H9 (cell line): ENCODE measurements around the gene ZWILCH. TPM values are rescaled to one million over a fixed set of nuclear protein-coding genes. Genes with fewer than 3 reads are reported as not detected.

Source experiments
- DNase-seq: peaks from one replicate; pipeline ENCODE4 v3.0.0-alpha.2; 2017
- H2AFZ ChIP-seq: one replicate; pipeline ENCODE4 v1.6.1; 2013; ENCODE audit warnings: mild to moderate bottlenecking, low read length, control low read depth, moderate library complexity
- H2AK5ac ChIP-seq: 2 replicates; pipeline ENCODE4 v1.6.1; 2013; ENCODE audit warnings: low read length, control low read depth, mixed read lengths; ENCODE audit not compliant: insufficient read length
- H2BK120ac ChIP-seq: one replicate; pipeline ENCODE4 v1.6.1; 2013; ENCODE audit warnings: low read depth, mild to moderate bottlenecking, low read length, control low read depth, inconsistent platforms; ENCODE audit not compliant: poor library complexity, severe bottlenecking
- H2BK12ac ChIP-seq: 2 replicates; pipeline ENCODE4 v1.6.1; 2013; ENCODE audit warnings: low read length, control low read depth, mixed read lengths, low read depth; ENCODE audit not compliant: insufficient read length
- H2BK15ac ChIP-seq: 2 replicates; pipeline ENCODE4 v1.6.1; 2013; ENCODE audit warnings: low read depth, low read length, control low read depth
- H2BK20ac ChIP-seq: one replicate; pipeline ENCODE4 v1.6.1; 2013; ENCODE audit warnings: low read depth, mild to moderate bottlenecking, low read length, control low read depth, inconsistent platforms; ENCODE audit not compliant: poor library complexity, severe bottlenecking
- H2BK5ac ChIP-seq: 2 replicates; pipeline ENCODE4 v1.6.1; 2013; ENCODE audit warnings: low read length, control low read depth, mixed read lengths; ENCODE audit not compliant: insufficient read length
- H3K14ac ChIP-seq: 2 replicates; pipeline ENCODE4 v1.6.1; 2013; ENCODE audit warnings: low read length, control low read depth; ENCODE audit not compliant: insufficient read depth
- H3K18ac ChIP-seq: 2 replicates; pipeline ENCODE4 v1.6.1; 2013; ENCODE audit warnings: low read depth, mild to moderate bottlenecking, mixed read lengths, low read length, control low read depth; ENCODE audit not compliant: insufficient read length
- H3K23ac ChIP-seq: 2 replicates; pipeline ENCODE4 v1.6.1; 2013; ENCODE audit warnings: low read length, control low read depth, mixed read lengths, low read depth; ENCODE audit not compliant: insufficient read length
- H3K23me2 ChIP-seq: 2 replicates; pipeline ENCODE4 v1.6.1; 2013; ENCODE audit warnings: low read depth, mild to moderate bottlenecking, mixed read lengths, low read length, control low read depth; ENCODE audit not compliant: insufficient read length, poor library complexity, severe bottlenecking
- H3K27ac ChIP-seq: 2 replicates; pipeline ENCODE4 v1.5.1; 2013; ENCODE audit warnings: low read length, control low read depth, mixed read lengths, low read depth; ENCODE audit not compliant: insufficient read length
- H3K27me3 ChIP-seq: 2 replicates; pipeline ENCODE4 v1.6.1; 2013; ENCODE audit warnings: low read length, control low read depth, inconsistent platforms; ENCODE audit not compliant: insufficient read depth
- H3K4ac ChIP-seq: 2 replicates; pipeline ENCODE4 v1.6.1; 2013; ENCODE audit warnings: low read depth, mild to moderate bottlenecking, control low read depth, inconsistent platforms, low read length, moderate library complexity
- H3K4me1 ChIP-seq: 2 replicates; pipeline ENCODE4 v1.6.1; 2013; ENCODE audit warnings: low read length, control low read depth, inconsistent platforms; ENCODE audit not compliant: insufficient read depth
- H3K4me2 ChIP-seq: 2 replicates; pipeline ENCODE4 v1.6.1; 2013; ENCODE audit warnings: low read length, control low read depth, mixed read lengths; ENCODE audit not compliant: insufficient read length, insufficient read depth
- H3K56ac ChIP-seq: 2 replicates; pipeline ENCODE4 v1.6.1; 2013; ENCODE audit warnings: low read depth, mild to moderate bottlenecking, mixed read lengths, low read length, control low read depth; ENCODE audit not compliant: insufficient read length
- H3K79me1 ChIP-seq: 2 replicates; pipeline ENCODE4 v1.6.1; 2013; ENCODE audit warnings: low read depth, mild to moderate bottlenecking, moderate library complexity, low read length, control low read depth, inconsistent platforms; ENCODE audit not compliant: insufficient read depth, poor library complexity, severe bottlenecking
- H3K79me2 ChIP-seq: 2 replicates; pipeline ENCODE4 v1.6.1; 2013; ENCODE audit warnings: low read length, control low read depth, inconsistent platforms; ENCODE audit not compliant: insufficient read depth
- H3K9ac ChIP-seq: 2 replicates; pipeline ENCODE4 v1.6.1; 2013; ENCODE audit warnings: low read length, control low read depth, mixed read lengths; ENCODE audit not compliant: insufficient read length; ENCODE audit errors: extremely low read depth
- H3K9me3 ChIP-seq: one replicate; pipeline ENCODE4 v1.6.1; 2013; ENCODE audit warnings: low read depth, low read length, inconsistent platforms; ENCODE audit not compliant: control insufficient read depth
- H3T11ph ChIP-seq: one replicate; pipeline ENCODE4 v1.6.1; 2013; ENCODE audit warnings: mild to moderate bottlenecking, low read length, control low read depth, inconsistent platforms
- H4K20me1 ChIP-seq: one replicate; pipeline ENCODE4 v1.6.1; 2013; ENCODE audit not compliant: control insufficient read depth, insufficient read length, insufficient read depth
- H4K5ac ChIP-seq: 2 replicates; pipeline ENCODE4 v1.6.1; 2013; ENCODE audit warnings: low read depth, mild to moderate bottlenecking, mixed read lengths, low read length, control low read depth; ENCODE audit not compliant: insufficient read length
- H4K8ac ChIP-seq: replicated peaks from 2 replicates; pipeline ENCODE4 v1.6.1; 2013; ENCODE audit warnings: low read length, control low read depth, mixed read lengths, low read depth; ENCODE audit not compliant: insufficient read length
- H4K91ac ChIP-seq: 2 replicates; pipeline ENCODE4 v1.6.1; 2013; ENCODE audit warnings: low read depth, mild to moderate bottlenecking, moderate library complexity, mixed read lengths, low read length, control low read depth; ENCODE audit not compliant: insufficient read length
- H3K27ac Mint-ChIP-seq, 3 experiments: 2 replicates in 2 of 3; 3 replicates in 1 of 3; pipeline ENCODE4 v1.8.0; 2020 to 2021; ENCODE audit warnings: mixed read lengths in 3 of 3, mild to moderate bottlenecking in 1 of 3, moderate library complexity in 1 of 3
- H3K27me3 Mint-ChIP-seq: 2 replicates; pipeline ENCODE4 v1.8.0; 2021; ENCODE audit warnings: low read depth, mild to moderate bottlenecking, moderate library complexity, mixed read lengths
- H3K36me3 Mint-ChIP-seq, 3 experiments: 2 replicates in 2 of 3; 3 replicates in 1 of 3; pipeline ENCODE4 v1.8.0; 2020 to 2021; ENCODE audit warnings: low read depth in 3 of 3, mixed read lengths in 3 of 3; ENCODE audit not compliant: insufficient read depth in 1 of 3
- H3K4me1 Mint-ChIP-seq, 2 experiments: 2 replicates each; pipeline ENCODE4 v1.8.0; 2020; ENCODE audit warnings: mixed read lengths in 2 of 2
- H3K4me3 Mint-ChIP-seq, 2 experiments: 2 replicates in 1 of 2; 3 replicates in 1 of 2; pipeline ENCODE4 v1.8.0; 2020 to 2021; ENCODE audit warnings: mild to moderate bottlenecking in 2 of 2, mixed read lengths in 2 of 2, moderate library complexity in 1 of 2
- H3K9me3 Mint-ChIP-seq, 2 experiments: 2 replicates in 1 of 2; 3 replicates in 1 of 2; pipeline ENCODE4 v1.8.0; 2020; ENCODE audit warnings: mild to moderate bottlenecking in 2 of 2, mixed read lengths in 2 of 2, moderate library complexity in 1 of 2
- WGBS: extraction: QIAGEN DNeasy Blood & Tissue Kit; methylation state at CpG from one replicate; pipeline ENCODE4 v1.1.7; 2013; ENCODE audit warnings: missing lambda C conversion rate, low lambda C conversion rate, mixed read lengths; ENCODE audit not compliant: insufficient read length; ENCODE audit errors: extremely low coverage; 5-methylcytosine and 5-hydroxymethylcytosine counted together
- total RNA-seq: library from RNA; stranded (reverse); gene quantifications from 2 replicates; pipeline ENCODE4 v1.2.1, GENCODE V29; 2021
- TF ChIP-seq, protein P1 (sequence below): fragments of 200-600 bp; sonication (generic); conservative IDR thresholded peaks from 3 replicates; pipeline ENCODE4 v1.8.0; 2021; ENCODE audit warnings: antibody characterized with exemption, mild to moderate bottlenecking

The ZWILCH gene
- total RNA-seq, 1 experiment from 2014 or later, result 47.2 TPM

DNA sequence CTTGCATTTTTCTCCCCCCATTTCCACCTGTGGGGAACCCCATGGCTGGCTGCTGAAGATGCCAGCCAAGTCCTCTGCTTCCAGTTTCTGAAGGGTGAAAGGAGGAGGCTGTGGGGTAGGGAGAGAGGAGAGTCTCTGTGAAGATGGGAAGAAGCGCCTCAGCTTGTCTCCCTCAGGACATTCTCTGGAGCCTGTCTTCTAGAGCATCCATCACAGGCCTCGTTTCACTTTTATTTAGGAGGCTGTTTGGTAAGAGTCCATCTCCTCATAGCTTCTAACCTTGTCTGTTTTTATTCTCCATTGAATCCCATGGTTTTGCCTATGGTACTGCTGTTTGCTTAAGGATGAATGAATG is 69.4 kb downstream of the ZWILCH start:
- no peaks in the 10 kb centered on the region for H3K79me2 ChIP-seq
- Mint-ChIP-seq H3K9me3 (no peaks in the 10 kb centered on the region), H3K27me3 (no peaks in the 10 kb centered on the region; the same call in 1 of the 2 replicates), H3K36me3 (no peaks in the 10 kb centered on the region; a peak in 1 of 7 replicates), H3K4me3 (no peak overlapping the region), H3K4me1 (no peaks in the 10 kb centered on the region), H3K27ac (peak overlapping the region in 1 of 3 experiments; percentile 44; a peak in 1 of 7 replicates)
- no peak overlapping the region for H3K27ac ChIP-seq
- H4K91ac ChIP-seq, result no peak overlapping the region
- H2AFZ ChIP-seq, result no peak overlapping the region
- H4K5ac ChIP-seq, result no peak overlapping the region
- no peak overlapping the region for H3K9ac ChIP-seq
- H3K4ac ChIP-seq, result no peak overlapping the region
- no peaks in the 10 kb centered on the region for H3K4me1 ChIP-seq
- H3T11ph ChIP-seq, result no peak overlapping the region
- H4K20me1 ChIP-seq, result no peaks in the 10 kb centered on the region
- H2BK5ac ChIP-seq, result no peak overlapping the region
- no peak overlapping the region for H2BK12ac ChIP-seq
- no peak overlapping the region for H3K4me2 ChIP-seq
- H4K8ac ChIP-seq, result no peak overlapping the region
- no peak overlapping the region for H2AK5ac ChIP-seq
- TF ChIP-seq, protein P1, sequence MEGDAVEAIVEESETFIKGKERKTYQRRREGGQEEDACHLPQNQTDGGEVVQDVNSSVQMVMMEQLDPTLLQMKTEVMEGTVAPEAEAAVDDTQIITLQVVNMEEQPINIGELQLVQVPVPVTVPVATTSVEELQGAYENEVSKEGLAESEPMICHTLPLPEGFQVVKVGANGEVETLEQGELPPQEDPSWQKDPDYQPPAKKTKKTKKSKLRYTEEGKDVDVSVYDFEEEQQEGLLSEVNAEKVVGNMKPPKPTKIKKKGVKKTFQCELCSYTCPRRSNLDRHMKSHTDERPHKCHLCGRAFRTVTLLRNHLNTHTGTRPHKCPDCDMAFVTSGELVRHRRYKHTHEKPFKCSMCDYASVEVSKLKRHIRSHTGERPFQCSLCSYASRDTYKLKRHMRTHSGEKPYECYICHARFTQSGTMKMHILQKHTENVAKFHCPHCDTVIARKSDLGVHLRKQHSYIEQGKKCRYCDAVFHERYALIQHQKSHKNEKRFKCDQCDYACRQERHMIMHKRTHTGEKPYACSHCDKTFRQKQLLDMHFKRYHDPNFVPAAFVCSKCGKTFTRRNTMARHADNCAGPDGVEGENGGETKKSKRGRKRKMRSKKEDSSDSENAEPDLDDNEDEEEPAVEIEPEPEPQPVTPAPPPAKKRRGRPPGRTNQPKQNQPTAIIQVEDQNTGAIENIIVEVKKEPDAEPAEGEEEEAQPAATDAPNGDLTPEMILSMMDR, result no peak
- no peak overlapping the region for H2BK120ac ChIP-seq
- DNase-seq, result no peak
- no peak overlapping the region for H3K18ac ChIP-seq
- no CpG with 5 or more reads among the region's 2 CpGs for WGBS
- H3K9me3 ChIP-seq, result no peaks in the 10 kb centered on the region
- H3K79me1 ChIP-seq, result no peaks in the 10 kb centered on the region
- no peak overlapping the region for H2BK20ac ChIP-seq
- H3K23ac ChIP-seq, result no peak overlapping the region
- H3K23me2 ChIP-seq, result no peaks in the 10 kb centered on the region
- no peak overlapping the region for H2BK15ac ChIP-seq
- no peak overlapping the region for H3K56ac ChIP-seq
- H3K14ac ChIP-seq, result no peak overlapping the region
- no peaks in the 10 kb centered on the region for H3K27me3 ChIP-seq
